DND-41 (cell line): Measurements from ENCODE around the gene INKA2.

Source experiments
- ATAC-seq: fragments of 200-7000 bp; cut with Tn5 transposase; 3 replicates; pipeline ENCODE4 v1.9.1; 2021; ENCODE audit warnings: low read depth; ENCODE audit not compliant: insufficient read depth
- DNase-seq: peaks from one replicate; pipeline ENCODE4 v3.0.0-alpha.2; 2020
- H2AFZ ChIP-seq: 2 replicates; pipeline ENCODE4 v1.6.0; 2012; ENCODE audit warnings: low read depth, low read length
- H3K27ac ChIP-seq: 2 replicates; pipeline ENCODE4 v1.5.1; 2012; ENCODE audit warnings: low read length, inconsistent platforms
- H3K27me3 ChIP-seq: fragments of 200-600 bp; sonication (generic); 2 replicates; pipeline ENCODE4 v1.6.0; 2012; ENCODE audit warnings: low read length, mild to moderate bottlenecking, inconsistent platforms; ENCODE audit not compliant: insufficient read depth, poor library complexity
- H3K36me3 ChIP-seq: 2 replicates; pipeline ENCODE4 v1.5.1; 2012; ENCODE audit warnings: low read length, inconsistent platforms; ENCODE audit not compliant: insufficient read depth
- H3K4me1 ChIP-seq: 2 replicates; pipeline ENCODE4 v1.5.1; 2012; ENCODE audit warnings: mild to moderate bottlenecking, low read length; ENCODE audit not compliant: insufficient read depth
- H3K4me2 ChIP-seq: 2 replicates; pipeline ENCODE4 v1.6.0; 2012; ENCODE audit warnings: mild to moderate bottlenecking, moderate library complexity, low read length, inconsistent platforms; ENCODE audit not compliant: insufficient read depth
- H3K4me3 ChIP-seq, 2 experiments: fragments of 200-600 bp in 1 of 2; shearing (Covaris generic) in 1 of 2; 2 replicates each; pipeline ENCODE4 v1.5.1; 2012 to 2016; ENCODE audit warnings: inconsistent platforms in 2 of 2, low read length in 2 of 2, mild to moderate bottlenecking in 2 of 2, low read depth in 1 of 2, moderate library complexity in 1 of 2
- H3K79me2 ChIP-seq: 2 replicates; pipeline ENCODE4 v1.6.0; 2012; ENCODE audit warnings: low read length, inconsistent platforms; ENCODE audit not compliant: insufficient read depth
- H3K9ac ChIP-seq: 2 replicates; pipeline ENCODE4 v1.6.0; 2012; ENCODE audit warnings: low read depth, mild to moderate bottlenecking, inconsistent platforms, low read length, moderate library complexity
- H3K9me3 ChIP-seq: 2 replicates; pipeline ENCODE4 v1.5.1; 2012; ENCODE audit warnings: low read length, moderate library complexity, mild to moderate bottlenecking, inconsistent platforms; ENCODE audit not compliant: insufficient read depth, severe bottlenecking
- H4K20me1 ChIP-seq: 2 replicates; pipeline ENCODE4 v1.6.0; 2012; ENCODE audit warnings: low read length; ENCODE audit not compliant: insufficient read depth
- CTCF ChIP-seq: IDR thresholded peaks from 2 replicates; pipeline ENCODE4 v1.5.1; 2012; ENCODE audit warnings: borderline replicate concordance, low read length, moderate library complexity, mild to moderate bottlenecking; ENCODE audit not compliant: poor library complexity, severe bottlenecking; ENCODE audit errors: extremely low read depth
- EZH2 ChIP-seq: IDR thresholded peaks from 3 replicates; pipeline ENCODE4 v1.6.1; 2012; ENCODE audit warnings: borderline replicate concordance, low read depth, mild to moderate bottlenecking, moderate library complexity, low read length, inconsistent platforms; ENCODE audit not compliant: severe bottlenecking

The INKA2 gene

GRCh38 chr1:111732718-111733117 is 6.5 kb downstream of the INKA2 start:
- Histone ChIP-seq H2AFZ (no peak overlapping the region), H3K4me3 (no peak overlapping the region), H4K20me1 (peaks cover 13% of the 10 kb centered on the region; the same call in 1 of the 2 replicates), H3K9me3 (no peaks in the 10 kb centered on the region), H3K4me2 (no peak overlapping the region), H3K27me3 (no peaks in the 10 kb centered on the region), H3K27ac (no peak overlapping the region), H3K79me2 (no peaks in the 10 kb centered on the region), H3K9ac (no peak overlapping the region), H3K36me3 (no peaks in the 10 kb centered on the region), H3K4me1 (peaks cover 6% of the 10 kb centered on the region)
- no peak for TF ChIP-seq EZH2
- TF ChIP-seq CTCF, result no peak
- no peak for DNase-seq
- no peak for ATAC-seq

- H3K4me3 ChIP-seq, result no peak overlapping the region
- H3K27me3 ChIP-seq, result no peaks in the 10 kb centered on the region
- H4K20me1 ChIP-seq, result peaks cover 13% of the 10 kb centered on the region; the same call in 1 of the 2 replicates
- no peak overlapping the region for H3K9ac ChIP-seq
- ATAC-seq (no peak), DNase-seq (no peak)
- H2AFZ ChIP-seq, result no peak overlapping the region
- H3K27ac ChIP-seq, result no peak overlapping the region
- TF ChIP-seq EZH2, result no peak
- no peak for TF ChIP-seq CTCF
- H3K79me2 ChIP-seq, result no peaks in the 10 kb centered on the region
- no peak overlapping the region for H3K4me2 ChIP-seq
- H3K36me3 ChIP-seq, result no peaks in the 10 kb centered on the region
- H3K4me1 ChIP-seq, result no peaks in the 10 kb centered on the region
- no peaks in the 10 kb centered on the region for H3K9me3 ChIP-seq
These were observed 7.2 kb downstream of the INKA2 start for GRCh38 chr1:111731956-111732355.

- ATAC-seq (no peak), DNase-seq (no peak)
- Histone ChIP-seq H3K79me2 (no peaks in the 10 kb centered on the region), H3K27ac (no peak overlapping the region), H4K20me1 (peaks cover 7% of the 10 kb centered on the region; the same call in 1 of the 2 replicates), H3K9ac (no peak overlapping the region), H3K9me3 (no peaks in the 10 kb centered on the region), H3K36me3 (no peaks in the 10 kb centered on the region), H2AFZ (no peak overlapping the region), H3K27me3 (no peaks in the 10 kb centered on the region), H3K4me2 (no peak overlapping the region), H3K4me1 (no peaks in the 10 kb centered on the region), H3K4me3 (no peak overlapping the region)
- TF ChIP-seq CTCF (no peak), EZH2 (no peak)
These were observed 8.5 kb downstream of the INKA2 start for GRCh38 chr1:111730706-111731105.
